ENCODE data around the gene JPH3.

JPH3 gene

GRCh38 chr16:87656328-87656727, 54.0 kb downstream of the JPH3 start:
- no peaks in the 10 kb centered on the region for H3K36me3 ChIP-seq (ENCODE audit: insufficient read depth, low read length)
- H3K9me3 ChIP-seq (ENCODE audit: control insufficient read depth, insufficient read depth, low read length): no peaks in the 10 kb centered on the region
- H3K4me1 ChIP-seq (ENCODE audit: insufficient read depth, low read length): no peaks in the 10 kb centered on the region; the same call in 1 of the 2 replicates
- H3K9ac ChIP-seq (ENCODE audit: low read depth, low read length): no peak overlapping the region

- Histone ChIP-seq H3K9me3 (ENCODE audit: control insufficient read depth, insufficient read depth, low read length) (no peaks in the 10 kb centered on the region), H3K9ac (ENCODE audit: low read depth, low read length) (no peak overlapping the region), H3K4me1 (ENCODE audit: insufficient read depth, low read length) (peaks cover 6% of the 10 kb centered on the region; the same call in 1 of the 2 replicates), H3K36me3 (ENCODE audit: insufficient read depth, low read length) (no peaks in the 10 kb centered on the region)
These were observed 55.4 kb downstream of the JPH3 start for GRCh38 chr16:87657621-87658192.

- no peaks in the 10 kb centered on the region for H3K9me3 ChIP-seq (ENCODE audit: control insufficient read depth, insufficient read depth, low read length)
- H3K4me1 ChIP-seq (ENCODE audit: insufficient read depth, low read length): peaks cover 7% of the 10 kb centered on the region; the same call in 1 of the 2 replicates
- no peaks in the 10 kb centered on the region for H3K36me3 ChIP-seq (ENCODE audit: insufficient read depth, low read length)
- no peak overlapping the region for H3K9ac ChIP-seq (ENCODE audit: low read depth, low read length)
These were observed 56.4 kb downstream of the JPH3 start for GRCh38 chr16:87658564-87659225.

- H3K9ac ChIP-seq (ENCODE audit: low read depth, low read length): no peak overlapping the region
- H3K4me1 ChIP-seq (ENCODE audit: insufficient read depth, low read length): peaks cover 7% of the 10 kb centered on the region; the same call in 1 of the 2 replicates
- no peaks in the 10 kb centered on the region for H3K36me3 ChIP-seq (ENCODE audit: insufficient read depth, low read length)
- no peaks in the 10 kb centered on the region for H3K9me3 ChIP-seq (ENCODE audit: control insufficient read depth, insufficient read depth, low read length)
These were observed 59.3 kb downstream of the JPH3 start for GRCh38 chr16:87661561-87661960.

GRCh38 chr16:87662254-87663204, 60.2 kb downstream of the JPH3 start:
- Histone ChIP-seq H3K36me3 (ENCODE audit: insufficient read depth, low read length) (no peaks in the 10 kb centered on the region), H3K9me3 (ENCODE audit: control insufficient read depth, insufficient read depth, low read length) (no peaks in the 10 kb centered on the region), H3K9ac (ENCODE audit: low read depth, low read length) (no peak overlapping the region), H3K4me1 (ENCODE audit: insufficient read depth, low read length) (peaks cover 7% of the 10 kb centered on the region; the same call in 1 of the 2 replicates)

GRCh38 chr16:87664792-87665191, 62.5 kb downstream of the JPH3 start:
- no peaks in the 10 kb centered on the region for H3K9me3 ChIP-seq (ENCODE audit: control insufficient read depth, insufficient read depth, low read length)
- no peaks in the 10 kb centered on the region for H3K36me3 ChIP-seq (ENCODE audit: insufficient read depth, low read length)
- H3K4me1 ChIP-seq (ENCODE audit: insufficient read depth, low read length): peaks cover 7% of the 10 kb centered on the region; the same call in 1 of the 2 replicates
- H3K9ac ChIP-seq (ENCODE audit: low read depth, low read length): no peak overlapping the region

- no peaks in the 10 kb centered on the region for H3K36me3 ChIP-seq (ENCODE audit: insufficient read depth, low read length)
- no peaks in the 10 kb centered on the region for H3K9me3 ChIP-seq (ENCODE audit: control insufficient read depth, insufficient read depth, low read length)
- no peak overlapping the region for H3K9ac ChIP-seq (ENCODE audit: low read depth, low read length)
- H3K4me1 ChIP-seq (ENCODE audit: insufficient read depth, low read length): peaks cover 7% of the 10 kb centered on the region; the same call in 1 of the 2 replicates
These were observed 62.9 kb downstream of the JPH3 start for GRCh38 chr16:87665193-87665592.

- no peaks in the 10 kb centered on the region for H3K36me3 ChIP-seq (ENCODE audit: insufficient read depth, low read length)
These were observed 64.6 kb downstream of the JPH3 start for GRCh38 chr16:87666919-87667318.

GRCh38 chr16:87667443-87667842, 65.1 kb downstream of the JPH3 start:
- Histone ChIP-seq H3K4me1 (ENCODE audit: insufficient read depth, low read length) (peaks cover 3% of the 10 kb centered on the region; the same call in 1 of the 2 replicates), H3K9me3 (ENCODE audit: control insufficient read depth, insufficient read depth, low read length) (no peaks in the 10 kb centered on the region), H3K9ac (ENCODE audit: low read depth, low read length) (no peak overlapping the region), H3K36me3 (ENCODE audit: insufficient read depth, low read length) (no peaks in the 10 kb centered on the region)

More at GRCh38 chr16:87666919-87667318, 64.6 kb downstream of the JPH3 start:
- Histone ChIP-seq H3K9me3 (ENCODE audit: control insufficient read depth, insufficient read depth, low read length) (no peaks in the 10 kb centered on the region), H3K9ac (ENCODE audit: low read depth, low read length) (no peak overlapping the region), H3K4me1 (ENCODE audit: insufficient read depth, low read length) (peaks cover 4% of the 10 kb centered on the region; the same call in 1 of the 2 replicates)

- no peaks in the 10 kb centered on the region for H3K4me1 ChIP-seq (ENCODE audit: insufficient read depth, low read length)
- no peaks in the 10 kb centered on the region for H3K36me3 ChIP-seq (ENCODE audit: insufficient read depth, low read length)
- H3K9ac ChIP-seq (ENCODE audit: low read depth, low read length): no peak overlapping the region
- no peaks in the 10 kb centered on the region for H3K9me3 ChIP-seq (ENCODE audit: control insufficient read depth, insufficient read depth, low read length)
These were observed 65.6 kb downstream of the JPH3 start for GRCh38 chr16:87667946-87668345.

- Histone ChIP-seq H3K9ac (ENCODE audit: low read depth, low read length) (no peak overlapping the region), H3K4me1 (ENCODE audit: insufficient read depth, low read length) (no peaks in the 10 kb centered on the region), H3K36me3 (ENCODE audit: insufficient read depth, low read length) (no peaks in the 10 kb centered on the region), H3K9me3 (ENCODE audit: control insufficient read depth, insufficient read depth, low read length) (no peaks in the 10 kb centered on the region)
These were observed 67.4 kb downstream of the JPH3 start for GRCh38 chr16:87669672-87670071.

GRCh38 chr16:87671221-87671620, 68.9 kb downstream of the JPH3 start:
- Histone ChIP-seq H3K9ac (ENCODE audit: low read depth, low read length) (no peak overlapping the region), H3K9me3 (ENCODE audit: control insufficient read depth, insufficient read depth, low read length) (no peaks in the 10 kb centered on the region), H3K4me1 (ENCODE audit: insufficient read depth, low read length) (no peaks in the 10 kb centered on the region), H3K36me3 (ENCODE audit: insufficient read depth, low read length) (no peaks in the 10 kb centered on the region)

- Histone ChIP-seq H3K9me3 (ENCODE audit: control insufficient read depth, insufficient read depth, low read length) (no peaks in the 10 kb centered on the region), H3K4me1 (ENCODE audit: insufficient read depth, low read length) (no peaks in the 10 kb centered on the region), H3K36me3 (ENCODE audit: insufficient read depth, low read length) (no peaks in the 10 kb centered on the region), H3K9ac (ENCODE audit: low read depth, low read length) (no peak overlapping the region)
These were observed 69.5 kb downstream of the JPH3 start for GRCh38 chr16:87671715-87672270.

- H3K36me3 ChIP-seq (ENCODE audit: insufficient read depth, low read length): no peaks in the 10 kb centered on the region
- H3K9ac ChIP-seq (ENCODE audit: low read depth, low read length): no peak overlapping the region
- H3K4me1 ChIP-seq (ENCODE audit: insufficient read depth, low read length): no peaks in the 10 kb centered on the region
- no peaks in the 10 kb centered on the region for H3K9me3 ChIP-seq (ENCODE audit: control insufficient read depth, insufficient read depth, low read length)
These were observed 72.1 kb downstream of the JPH3 start for GRCh38 chr16:87674419-87674818.

Data from ES-I3 (cell line).